ENCODE data around the gene IL1RL2.

The IL1RL2 gene

GRCh38 chr2:102224824-102225739, 38.3 kb downstream of the IL1RL2 start:
- H3K9ac ChIP-seq (ENCODE audit: low read depth in 1 of 2, low read length in 2 of 2) = no peak overlapping the region

GRCh38 chr2:102226171-102226570, 39.3 kb downstream of the IL1RL2 start:
- Histone ChIP-seq H3K4me1 (ENCODE audit: control insufficient read depth in 1 of 2, insufficient read depth in 2 of 2, low read length in 2 of 2) (peaks cover 11 to 18% of the 10 kb centered on the region in 2 donors), H3K27ac (ENCODE audit: low read depth, low read length) (no peak overlapping the region), H3K4me3 (ENCODE audit: low read depth in 1 of 2, low read length in 2 of 2) (no peak overlapping the region), H3K27me3 (ENCODE audit: control insufficient read depth in 1 of 2, insufficient read depth in 2 of 2, low read length in 2 of 2) (no peaks in the 10 kb centered on the region), H3K9ac (ENCODE audit: low read depth in 1 of 2, low read length in 2 of 2) (no peak overlapping the region), H3K9me3 (ENCODE audit: control insufficient read depth in 1 of 2, low read length in 2 of 2) (no peaks in the 10 kb centered on the region), H3K36me3 (ENCODE audit: control insufficient read depth in 1 of 2, insufficient read depth in 2 of 2, low read length in 2 of 2) (no peaks in the 10 kb centered on the region)

More at GRCh38 chr2:102224824-102225739, 38.3 kb downstream of the IL1RL2 start:
- Histone ChIP-seq H3K27ac (ENCODE audit: low read depth, low read length) (no peak overlapping the region), H3K36me3 (ENCODE audit: control insufficient read depth in 1 of 2, insufficient read depth in 2 of 2, low read length in 2 of 2) (no peaks in the 10 kb centered on the region), H3K4me1 (ENCODE audit: control insufficient read depth in 1 of 2, insufficient read depth in 2 of 2, low read length in 2 of 2) (peaks cover 11 to 18% of the 10 kb centered on the region in 2 donors), H3K9me3 (ENCODE audit: control insufficient read depth in 1 of 2, low read length in 2 of 2) (no peaks in the 10 kb centered on the region), H3K27me3 (ENCODE audit: control insufficient read depth in 1 of 2, insufficient read depth in 2 of 2, low read length in 2 of 2) (no peaks in the 10 kb centered on the region), H3K4me3 (ENCODE audit: low read depth in 1 of 2, low read length in 2 of 2) (no peak overlapping the region)

GRCh38 chr2:102226612-102227391, 40.0 kb downstream of the IL1RL2 start:
- Histone ChIP-seq H3K27ac (ENCODE audit: low read depth, low read length) (peak overlapping the region; percentile 83), H3K36me3 (ENCODE audit: control insufficient read depth in 1 of 2, insufficient read depth in 2 of 2, low read length in 2 of 2) (no peaks in the 10 kb centered on the region), H3K9me3 (ENCODE audit: control insufficient read depth in 1 of 2, low read length in 2 of 2) (no peaks in the 10 kb centered on the region), H3K4me3 (ENCODE audit: low read depth in 1 of 2, low read length in 2 of 2) (no peak overlapping the region), H3K27me3 (ENCODE audit: control insufficient read depth in 1 of 2, insufficient read depth in 2 of 2, low read length in 2 of 2) (no peaks in the 10 kb centered on the region), H3K9ac (ENCODE audit: low read depth in 1 of 2, low read length in 2 of 2) (peak overlapping the region in 1 of 2 donors; percentile 44), H3K4me1 (ENCODE audit: control insufficient read depth in 1 of 2, insufficient read depth in 2 of 2, low read length in 2 of 2) (peaks cover 11 to 18% of the 10 kb centered on the region in 2 donors)

- Histone ChIP-seq H3K9ac (ENCODE audit: low read depth in 1 of 2, low read length in 2 of 2) (no peak overlapping the region), H3K36me3 (ENCODE audit: control insufficient read depth in 1 of 2, insufficient read depth in 2 of 2, low read length in 2 of 2) (no peaks in the 10 kb centered on the region), H3K4me3 (ENCODE audit: low read depth in 1 of 2, low read length in 2 of 2) (no peak overlapping the region), H3K9me3 (ENCODE audit: control insufficient read depth in 1 of 2, low read length in 2 of 2) (no peaks in the 10 kb centered on the region), H3K27ac (ENCODE audit: low read depth, low read length) (no peak overlapping the region), H3K27me3 (ENCODE audit: control insufficient read depth in 1 of 2, insufficient read depth in 2 of 2, low read length in 2 of 2) (no peaks in the 10 kb centered on the region), H3K4me1 (ENCODE audit: control insufficient read depth in 1 of 2, insufficient read depth in 2 of 2, low read length in 2 of 2) (peaks cover 11 to 18% of the 10 kb centered on the region in 2 donors)
Measured at GRCh38 chr2:102229141-102229769, 42.4 kb downstream of the IL1RL2 start.

- Histone ChIP-seq H3K27ac (ENCODE audit: low read depth, low read length) (no peak overlapping the region), H3K9ac (ENCODE audit: low read depth in 1 of 2, low read length in 2 of 2) (no peak overlapping the region), H3K4me3 (ENCODE audit: low read depth in 1 of 2, low read length in 2 of 2) (no peak overlapping the region), H3K4me1 (ENCODE audit: control insufficient read depth in 1 of 2, insufficient read depth in 2 of 2, low read length in 2 of 2) (peaks cover 11 to 18% of the 10 kb centered on the region in 2 donors), H3K27me3 (ENCODE audit: control insufficient read depth in 1 of 2, insufficient read depth in 2 of 2, low read length in 2 of 2) (no peaks in the 10 kb centered on the region), H3K36me3 (ENCODE audit: control insufficient read depth in 1 of 2, insufficient read depth in 2 of 2, low read length in 2 of 2) (no peaks in the 10 kb centered on the region), H3K9me3 (ENCODE audit: control insufficient read depth in 1 of 2, low read length in 2 of 2) (no peaks in the 10 kb centered on the region)
Measured at GRCh38 chr2:102230410-102230909, 43.6 kb downstream of the IL1RL2 start.

- no peak overlapping the region for H3K4me3 ChIP-seq (ENCODE audit: low read depth in 1 of 2, low read length in 2 of 2)
- H3K4me1 ChIP-seq (ENCODE audit: control insufficient read depth in 1 of 2, insufficient read depth in 2 of 2, low read length in 2 of 2) = peaks cover 0 to 3% of the 10 kb centered on the region in 2 donors
- H3K27me3 ChIP-seq (ENCODE audit: control insufficient read depth in 1 of 2, insufficient read depth in 2 of 2, low read length in 2 of 2) = no peaks in the 10 kb centered on the region
- no peak overlapping the region for H3K9ac ChIP-seq (ENCODE audit: low read depth in 1 of 2, low read length in 2 of 2)
- no peaks in the 10 kb centered on the region for H3K9me3 ChIP-seq (ENCODE audit: control insufficient read depth in 1 of 2, low read length in 2 of 2)
- no peaks in the 10 kb centered on the region for H3K36me3 ChIP-seq (ENCODE audit: control insufficient read depth in 1 of 2, insufficient read depth in 2 of 2, low read length in 2 of 2)
- no peak overlapping the region for H3K27ac ChIP-seq (ENCODE audit: low read depth, low read length)
Measured at GRCh38 chr2:102233132-102233884, 46.5 kb downstream of the IL1RL2 start.

GRCh38 chr2:102235042-102235473, 48.2 kb downstream of the IL1RL2 start:
- no peaks in the 10 kb centered on the region for H3K27me3 ChIP-seq (ENCODE audit: control insufficient read depth in 1 of 2, insufficient read depth in 2 of 2, low read length in 2 of 2)
- H3K4me3 ChIP-seq (ENCODE audit: low read depth in 1 of 2, low read length in 2 of 2) = no peak overlapping the region
- no peak overlapping the region for H3K9ac ChIP-seq (ENCODE audit: low read depth in 1 of 2, low read length in 2 of 2)
- no peaks in the 10 kb centered on the region for H3K9me3 ChIP-seq (ENCODE audit: control insufficient read depth in 1 of 2, low read length in 2 of 2)
- H3K36me3 ChIP-seq (ENCODE audit: control insufficient read depth in 1 of 2, insufficient read depth in 2 of 2, low read length in 2 of 2) = no peaks in the 10 kb centered on the region
- H3K4me1 ChIP-seq (ENCODE audit: control insufficient read depth in 1 of 2, insufficient read depth in 2 of 2, low read length in 2 of 2) = peaks cover 7% of the 10 kb centered on the region in 2 donors
- no peak overlapping the region for H3K27ac ChIP-seq (ENCODE audit: low read depth, low read length)

GRCh38 chr2:102235491-102235890, 48.7 kb downstream of the IL1RL2 start:
- Histone ChIP-seq H3K4me1 (ENCODE audit: control insufficient read depth in 1 of 2, insufficient read depth in 2 of 2, low read length in 2 of 2) (peaks cover 8 to 9% of the 10 kb centered on the region in 2 donors), H3K9ac (ENCODE audit: low read depth in 1 of 2, low read length in 2 of 2) (no peak overlapping the region), H3K9me3 (ENCODE audit: control insufficient read depth in 1 of 2, low read length in 2 of 2) (no peaks in the 10 kb centered on the region), H3K27me3 (ENCODE audit: control insufficient read depth in 1 of 2, insufficient read depth in 2 of 2, low read length in 2 of 2) (no peaks in the 10 kb centered on the region), H3K27ac (ENCODE audit: low read depth, low read length) (no peak overlapping the region), H3K36me3 (ENCODE audit: control insufficient read depth in 1 of 2, insufficient read depth in 2 of 2, low read length in 2 of 2) (no peaks in the 10 kb centered on the region), H3K4me3 (ENCODE audit: low read depth in 1 of 2, low read length in 2 of 2) (no peak overlapping the region)

GRCh38 chr2:102236132-102236531, 49.3 kb downstream of the IL1RL2 start:
- Histone ChIP-seq H3K27me3 (ENCODE audit: control insufficient read depth in 1 of 2, insufficient read depth in 2 of 2, low read length in 2 of 2) (no peaks in the 10 kb centered on the region), H3K27ac (ENCODE audit: low read depth, low read length) (no peak overlapping the region), H3K36me3 (ENCODE audit: control insufficient read depth in 1 of 2, insufficient read depth in 2 of 2, low read length in 2 of 2) (no peaks in the 10 kb centered on the region), H3K4me1 (ENCODE audit: control insufficient read depth in 1 of 2, insufficient read depth in 2 of 2, low read length in 2 of 2) (peaks cover 14 to 15% of the 10 kb centered on the region in 2 donors), H3K9ac (ENCODE audit: low read depth in 1 of 2, low read length in 2 of 2) (no peak overlapping the region), H3K4me3 (ENCODE audit: low read depth in 1 of 2, low read length in 2 of 2) (no peak overlapping the region), H3K9me3 (ENCODE audit: control insufficient read depth in 1 of 2, low read length in 2 of 2) (no peaks in the 10 kb centered on the region)
